HK-2 (cell line): ENCODE results near the gene ACOXL.

Experiments used
- DNase-seq: peaks from one replicate; pipeline ENCODE4 v3.0.0-alpha.2; 2018; ENCODE audit not compliant: unreplicated experiment

ACOXL gene

DNA sequence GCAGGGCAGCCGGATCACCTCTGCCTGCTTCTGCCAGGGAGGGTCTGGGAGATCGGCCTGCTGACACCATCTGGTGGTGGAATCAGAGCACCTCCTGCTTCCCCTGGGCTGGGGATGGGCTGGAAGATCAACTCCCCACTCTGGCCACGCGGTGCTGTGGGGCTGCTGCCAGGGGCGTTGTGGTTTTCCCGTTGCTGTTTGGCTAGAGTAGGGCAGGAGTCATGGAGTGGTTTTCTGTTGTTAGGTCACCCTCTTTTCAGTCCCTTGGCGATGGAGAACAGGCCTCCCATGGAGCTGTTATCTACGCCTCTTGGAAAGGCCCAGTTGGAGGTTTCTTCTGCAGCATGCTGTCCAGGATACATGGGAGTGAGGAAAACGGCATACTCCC, 403.5 kb downstream of the ACOXL start:
- DNase-seq, result peak; percentile 18

- no peak for DNase-seq
Measured at GRCh38 chr2:111138839-111139238, 406.5 kb downstream of the ACOXL start.

GRCh38 chr2:111139637-111140317, 407.4 kb downstream of the ACOXL start:
- DNase-seq, result no peak

DNA sequence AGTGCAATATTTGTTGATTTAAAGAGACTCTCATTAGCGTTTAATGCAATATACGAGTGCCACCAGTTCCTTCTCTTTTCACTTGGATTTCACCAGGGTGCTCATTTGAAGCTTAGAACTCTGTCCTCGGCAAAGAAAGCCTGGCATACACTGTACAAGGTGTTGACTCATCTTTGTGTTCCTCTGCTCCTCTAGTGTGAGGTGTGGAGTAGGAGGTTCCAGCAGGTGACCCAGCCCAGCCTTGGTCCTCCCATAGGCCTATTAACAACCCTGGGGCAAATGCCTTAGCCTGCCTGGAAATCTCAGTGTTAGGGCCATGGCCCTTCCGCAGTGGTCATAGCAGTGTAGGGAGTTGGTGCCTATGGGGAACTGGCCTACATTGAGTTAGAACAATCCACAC, 408.4 kb downstream of the ACOXL start:
- no peak for DNase-seq

- DNase-seq, result no peak
Measured at GRCh38 chr2:111142101-111142500, 409.7 kb downstream of the ACOXL start.

GRCh38 chr2:111143107-111143842, 410.9 kb downstream of the ACOXL start:
- no peak for DNase-seq

DNA sequence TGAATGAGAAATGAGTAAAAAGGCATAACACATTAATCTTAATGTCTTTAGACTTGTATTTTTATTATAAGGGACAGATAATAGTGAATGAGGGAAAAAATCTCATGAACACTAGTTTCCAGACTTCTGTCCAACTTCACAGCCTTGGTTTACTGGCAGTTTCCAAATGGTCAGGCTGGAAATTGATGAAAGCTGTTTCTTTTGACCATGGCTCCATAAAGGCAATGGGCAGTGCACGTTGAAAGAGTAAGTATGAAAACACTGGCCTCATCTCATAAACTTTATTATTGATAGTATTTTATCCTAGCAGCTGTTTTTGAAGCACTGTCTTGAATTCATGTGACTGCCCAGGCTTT, 411.4 kb downstream of the ACOXL start:
- no peak for DNase-seq

- DNase-seq, result no peak
Measured at GRCh38 chr2:111145103-111145760, 412.9 kb downstream of the ACOXL start.

GRCh38 chr2:111145951-111146350, 413.6 kb downstream of the ACOXL start:
- no peak for DNase-seq

DNA sequence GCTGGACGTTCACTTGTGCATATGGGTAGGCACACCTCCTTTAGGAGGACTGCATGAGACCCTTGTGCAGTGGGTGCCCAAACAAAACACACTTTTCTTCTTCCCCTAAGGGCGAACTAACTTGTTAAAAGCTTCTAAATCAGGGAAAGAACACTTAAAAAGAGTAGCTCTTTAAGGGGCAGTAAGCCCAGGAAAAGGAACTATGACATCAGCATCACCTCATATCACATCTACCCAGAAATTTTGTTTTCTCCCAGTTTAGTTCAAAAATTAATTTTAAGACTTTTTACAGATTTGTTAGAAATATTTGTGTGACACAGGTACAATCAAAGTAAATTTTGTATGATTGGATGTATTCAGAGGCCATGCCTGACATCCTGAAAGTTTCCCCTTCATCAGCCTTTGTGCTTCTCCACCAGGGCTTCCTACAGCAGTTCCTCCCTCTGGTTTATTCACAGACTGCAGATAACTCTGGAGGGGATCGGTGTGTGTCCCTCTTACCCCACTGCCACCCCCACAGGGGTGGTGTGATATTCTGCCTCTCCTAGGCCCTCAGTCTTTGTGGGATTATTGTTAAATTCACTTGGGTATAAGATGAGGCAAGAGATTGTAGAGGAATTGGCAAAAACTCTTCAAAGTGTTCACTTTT, 416.0 kb downstream of the ACOXL start:
- DNase-seq, result no peak

GRCh38 chr2:111148925-111149324, 416.6 kb downstream of the ACOXL start:
- no peak for DNase-seq

DNA sequence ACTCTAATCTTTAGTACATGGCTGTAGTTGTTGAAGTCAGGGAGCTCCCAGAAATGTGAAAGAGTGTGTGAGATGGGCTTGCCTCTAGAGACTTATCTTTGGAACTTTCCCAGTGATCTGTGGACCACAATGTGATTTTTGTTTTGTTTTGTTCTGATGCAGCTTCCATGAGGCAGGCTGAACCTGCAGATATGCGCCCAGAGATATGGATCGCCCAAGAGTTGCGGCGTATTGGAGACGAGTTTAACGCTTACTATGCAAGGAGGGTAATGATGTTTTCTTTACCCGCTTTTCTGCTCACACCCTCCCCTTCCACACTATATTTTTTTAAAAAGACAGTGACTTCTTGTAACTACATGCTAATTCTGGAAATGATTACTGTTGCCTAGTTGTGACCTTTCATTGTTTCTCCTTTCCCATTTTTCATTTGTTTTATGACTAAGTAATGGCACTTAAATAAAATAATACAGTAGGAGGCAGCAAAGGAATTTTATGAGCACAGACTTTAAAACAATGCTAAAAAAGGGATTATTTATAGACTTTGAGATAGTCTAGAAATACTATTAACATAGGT, 417.6 kb downstream of the ACOXL start:
- DNase-seq, result no peak

DNA sequence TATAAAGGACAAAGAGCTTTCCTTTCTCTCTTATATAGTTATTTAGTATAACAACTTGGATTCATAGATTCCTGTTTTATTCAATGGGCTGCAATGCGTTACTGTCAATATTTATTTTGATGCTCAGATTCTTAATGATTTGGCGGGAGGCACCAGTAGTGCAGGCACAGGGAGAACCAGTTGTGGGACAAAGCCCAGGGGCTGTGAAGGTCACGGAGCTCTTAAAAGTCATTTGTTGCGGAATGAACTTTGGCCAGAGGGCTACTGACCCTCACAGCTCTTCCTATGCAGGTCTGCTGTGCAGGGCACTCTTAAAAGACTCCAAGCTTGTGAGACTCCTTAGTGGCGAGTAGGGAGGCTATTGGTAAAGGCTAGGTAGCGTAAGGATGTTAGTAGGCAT, 422.4 kb downstream of the ACOXL start:
- no peak for DNase-seq

DNA sequence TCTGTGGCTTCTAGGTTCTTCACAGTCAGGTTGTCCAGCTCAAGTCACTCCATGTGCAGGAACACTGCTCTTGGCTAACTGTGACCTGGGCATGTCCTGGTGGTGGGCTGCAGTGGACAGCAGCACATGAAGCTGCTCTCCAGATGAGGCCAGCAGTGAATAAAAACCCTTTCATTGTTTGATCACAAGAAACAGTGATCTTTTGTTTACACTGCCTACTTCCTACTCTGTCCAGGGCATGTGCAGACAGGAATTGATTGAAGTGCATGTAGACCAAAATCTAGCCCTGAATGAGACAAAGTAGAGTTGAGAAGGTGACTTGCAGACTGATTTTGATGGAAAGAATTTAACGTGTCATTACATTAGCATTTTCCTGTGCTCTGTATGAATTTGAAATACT, 423.2 kb downstream of the ACOXL start:
- DNase-seq, result no peak

DNA sequence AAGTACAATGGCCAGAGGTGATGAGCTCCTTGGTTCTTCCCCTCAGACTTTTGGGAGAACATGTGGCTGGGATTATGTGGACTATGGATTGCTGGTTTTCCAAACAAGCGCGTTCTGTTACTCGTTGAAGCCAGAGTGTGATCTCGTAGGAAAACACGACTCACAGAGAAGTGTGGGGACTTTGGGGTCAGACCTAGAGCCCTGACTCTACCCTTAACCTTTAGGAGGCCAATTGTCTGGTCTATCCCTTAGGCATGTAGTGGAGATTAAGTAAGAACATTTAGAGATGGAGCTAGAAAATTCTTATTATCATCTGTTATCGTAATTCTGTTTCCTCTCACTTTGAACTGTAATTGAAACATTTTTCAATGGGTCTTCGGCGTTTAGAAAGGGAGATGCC, 424.2 kb downstream of the ACOXL start:
- DNase-seq, result no peak

GRCh38 chr2:111157071-111157661, 424.8 kb downstream of the ACOXL start:
- no peak for DNase-seq

DNA sequence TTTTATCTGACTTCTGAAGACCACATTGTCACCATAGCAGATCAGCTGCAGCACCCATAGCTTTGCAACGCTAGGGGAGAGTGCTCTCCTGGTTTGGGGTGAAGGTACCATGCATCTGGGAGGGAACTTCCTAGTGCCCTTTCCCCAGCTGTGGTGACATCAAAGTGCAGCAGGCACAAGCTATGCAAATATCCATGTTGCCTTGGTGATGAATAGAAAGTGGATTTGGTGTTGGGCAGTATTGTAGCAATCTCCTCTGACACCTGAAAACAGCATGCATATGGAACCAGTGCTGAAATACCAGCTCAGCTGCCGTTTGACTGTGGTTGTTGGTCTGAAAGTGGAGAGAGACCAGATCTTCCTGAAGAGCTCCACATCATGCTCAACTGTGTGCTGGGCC, 425.4 kb downstream of the ACOXL start:
- no peak for DNase-seq

GRCh38 chr2:111159641-111160040, 427.3 kb downstream of the ACOXL start:
- no peak for DNase-seq

DNA sequence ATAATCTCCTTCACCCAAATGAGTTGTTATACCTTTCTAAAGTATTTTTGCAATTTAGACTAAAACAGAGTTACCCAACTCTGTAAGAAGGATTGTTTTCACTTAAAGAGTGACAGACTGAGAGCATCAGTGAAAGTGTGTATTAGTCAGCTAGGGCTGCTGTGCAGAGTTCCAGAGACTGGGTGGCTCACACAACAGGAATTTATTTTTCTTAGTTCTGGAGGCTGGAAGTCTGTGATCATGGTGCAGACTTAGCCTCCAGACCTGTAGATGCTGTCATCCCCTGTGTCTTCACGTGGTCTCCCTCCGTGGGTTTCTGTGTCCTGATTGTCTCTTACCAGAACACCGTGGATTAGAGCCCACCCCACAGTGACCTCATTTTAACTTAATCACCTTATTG, 428.4 kb downstream of the ACOXL start:
- DNase-seq, result peak; percentile 37

- no peak for DNase-seq
Measured at GRCh38 chr2:111161971-111162370, 429.6 kb downstream of the ACOXL start.

GRCh38 chr2:111162718-111163331, 430.5 kb downstream of the ACOXL start:
- no peak for DNase-seq
